Activated CD4-positive, CD25-positive, alpha-beta regulatory T cell (primary cell): ENCODE results near the gene OTUB1.

ENCODE experiments used
- DNase-seq, 4 experiments: peaks; one replicate each; lab custom pipeline; 2025; lab: John Stamatoyannopoulos, UW

The OTUB1 gene

GRCh38 chr11:64007160-64007628 is 21.0 kb downstream of the OTUB1 start:
- DNase-seq = no peak

DNA sequence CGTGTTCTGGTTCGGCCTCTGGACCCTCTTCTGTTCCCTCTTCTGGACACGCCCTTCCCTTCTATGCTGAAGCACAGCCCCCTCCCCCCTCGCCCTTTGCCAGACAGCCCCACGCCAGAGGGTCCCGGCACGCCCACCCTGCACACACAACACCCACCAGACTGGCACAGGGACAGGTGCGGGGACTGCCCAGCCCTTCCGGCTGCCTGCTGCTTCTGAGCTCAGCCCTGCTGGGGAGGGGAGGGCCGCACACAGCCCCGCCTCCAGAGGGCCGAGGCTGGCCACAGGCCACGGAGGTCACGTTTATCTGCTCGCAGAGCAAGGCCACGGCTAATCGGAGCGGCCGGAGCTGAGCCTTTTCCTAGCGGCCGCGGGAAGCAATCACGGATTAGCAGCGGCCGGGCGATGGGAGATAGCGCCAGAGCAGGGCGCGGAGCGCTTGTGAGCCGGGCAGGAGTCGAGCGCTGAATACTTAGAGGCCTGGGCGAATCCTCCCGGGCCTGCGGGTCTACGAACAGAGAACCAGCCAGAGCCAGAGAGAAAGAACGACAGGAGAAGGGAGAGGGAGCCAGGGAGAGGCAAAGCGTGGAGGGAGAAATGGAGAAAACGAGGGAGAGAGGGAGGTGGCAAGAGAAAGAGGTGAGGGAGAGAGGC is 21.5 kb downstream of the OTUB1 start:
- no peak for DNase-seq

DNA sequence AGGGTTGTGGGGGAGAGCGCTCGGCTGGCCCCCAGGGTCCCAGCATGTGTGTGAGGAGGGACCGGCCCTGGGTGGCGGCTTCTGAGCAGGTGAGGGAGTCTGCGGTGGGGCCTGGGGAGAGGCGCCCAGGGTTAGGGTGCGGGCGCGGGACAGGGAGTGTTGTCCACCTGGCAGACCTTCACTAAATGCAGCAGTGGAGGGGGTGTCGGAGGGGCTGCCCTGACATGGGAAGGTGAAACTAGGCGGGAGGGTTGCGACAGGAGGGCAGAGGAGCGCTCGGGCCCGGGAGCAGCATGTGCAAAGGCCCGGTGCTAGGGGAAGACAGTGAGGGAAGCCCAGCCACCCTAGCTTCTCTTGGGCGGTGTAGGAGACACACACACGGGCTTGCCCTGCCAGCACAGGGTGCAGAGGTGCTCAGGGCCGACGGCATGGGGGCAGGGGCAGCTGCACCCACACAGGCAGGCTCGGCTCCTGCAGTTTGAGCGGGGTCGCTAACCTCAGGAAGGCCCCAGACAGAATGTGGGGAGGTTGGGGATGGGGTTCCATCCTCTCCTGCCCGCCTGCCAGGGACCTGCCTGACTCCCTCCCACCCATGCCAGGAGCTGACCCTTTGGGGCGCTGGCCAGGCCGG is 22.2 kb downstream of the OTUB1 start:
- no peak for DNase-seq

DNA sequence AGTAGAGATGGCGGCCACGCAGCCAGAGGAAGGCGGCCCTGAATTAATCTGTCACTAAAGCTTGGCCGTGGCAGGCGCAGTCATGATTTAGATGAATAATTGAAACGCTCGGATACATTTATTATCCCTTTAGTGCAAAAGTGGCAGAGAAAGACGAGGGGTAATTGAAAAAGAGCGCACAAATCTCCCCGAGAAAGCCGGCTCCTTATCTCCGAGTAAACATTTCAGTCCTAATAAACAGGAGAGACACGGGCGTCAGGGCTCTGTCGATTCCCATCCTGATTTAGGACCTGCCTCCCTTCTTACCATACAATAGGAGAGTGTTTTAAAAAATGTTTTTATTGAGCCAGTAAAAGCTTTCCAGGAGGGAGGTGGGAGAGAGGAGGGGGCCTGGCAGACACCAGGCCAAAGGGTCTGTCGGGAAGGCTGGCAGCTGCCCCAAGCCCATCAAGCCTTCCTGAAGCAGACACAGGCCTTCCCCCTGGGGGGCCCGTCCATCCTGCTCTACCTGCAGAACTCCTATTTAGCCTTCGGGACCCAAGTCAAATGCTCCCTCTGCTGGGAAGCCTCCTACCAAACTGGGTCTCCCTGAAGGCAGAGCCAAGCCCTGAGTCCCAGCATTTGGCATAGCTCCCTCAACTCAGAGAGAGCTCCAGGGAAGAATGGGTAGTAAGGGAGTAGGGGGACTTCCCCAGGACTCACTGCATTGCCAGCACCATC is 22.8 kb downstream of the OTUB1 start:
- no peak for DNase-seq

DNA sequence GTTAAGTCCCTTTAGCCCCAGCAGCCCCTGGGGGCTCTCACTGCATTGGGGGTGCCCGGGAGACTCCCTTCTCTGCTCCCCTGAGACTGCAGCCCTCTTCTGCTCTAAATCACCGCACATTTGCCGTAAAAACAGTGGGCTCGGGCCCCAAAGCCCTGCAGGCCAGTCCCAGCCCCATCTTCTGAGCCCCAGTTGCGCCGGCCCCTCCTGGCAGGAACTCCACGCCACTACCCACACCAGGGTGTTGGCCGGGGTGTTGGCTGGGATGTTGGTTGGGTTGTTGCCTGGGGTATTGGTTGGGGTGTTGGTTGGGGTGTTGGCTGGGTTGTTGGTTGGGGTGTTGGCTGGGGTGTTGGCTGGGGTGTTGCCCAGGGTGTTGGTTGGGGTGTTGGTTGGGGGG is 23.5 kb downstream of the OTUB1 start:
- no peak for DNase-seq

DNA sequence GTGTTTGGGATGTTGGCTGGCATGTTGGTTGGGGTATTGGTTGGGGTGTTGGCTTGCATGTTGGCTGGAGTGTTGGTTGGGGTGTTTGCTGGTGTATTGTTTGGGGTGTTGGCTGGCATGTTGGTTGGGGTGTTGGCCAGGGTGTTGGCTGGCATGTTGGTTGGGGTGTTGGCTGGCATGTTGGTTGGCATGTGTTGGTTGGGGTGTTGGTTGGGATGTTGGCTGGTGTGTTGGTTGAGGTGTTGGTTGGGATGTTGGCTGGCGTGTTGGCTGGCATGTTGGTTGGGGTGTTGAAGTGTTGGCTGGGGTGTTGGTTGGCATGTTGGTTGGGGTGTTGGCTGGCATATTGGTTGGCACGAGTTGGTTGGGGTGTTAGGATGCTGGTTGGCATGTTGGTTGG is 24.5 kb downstream of the OTUB1 start:
- no peak for DNase-seq

- DNase-seq = no peak
Measured at GRCh38 chr11:64011371-64011770, 25.1 kb downstream of the OTUB1 start.

DNA sequence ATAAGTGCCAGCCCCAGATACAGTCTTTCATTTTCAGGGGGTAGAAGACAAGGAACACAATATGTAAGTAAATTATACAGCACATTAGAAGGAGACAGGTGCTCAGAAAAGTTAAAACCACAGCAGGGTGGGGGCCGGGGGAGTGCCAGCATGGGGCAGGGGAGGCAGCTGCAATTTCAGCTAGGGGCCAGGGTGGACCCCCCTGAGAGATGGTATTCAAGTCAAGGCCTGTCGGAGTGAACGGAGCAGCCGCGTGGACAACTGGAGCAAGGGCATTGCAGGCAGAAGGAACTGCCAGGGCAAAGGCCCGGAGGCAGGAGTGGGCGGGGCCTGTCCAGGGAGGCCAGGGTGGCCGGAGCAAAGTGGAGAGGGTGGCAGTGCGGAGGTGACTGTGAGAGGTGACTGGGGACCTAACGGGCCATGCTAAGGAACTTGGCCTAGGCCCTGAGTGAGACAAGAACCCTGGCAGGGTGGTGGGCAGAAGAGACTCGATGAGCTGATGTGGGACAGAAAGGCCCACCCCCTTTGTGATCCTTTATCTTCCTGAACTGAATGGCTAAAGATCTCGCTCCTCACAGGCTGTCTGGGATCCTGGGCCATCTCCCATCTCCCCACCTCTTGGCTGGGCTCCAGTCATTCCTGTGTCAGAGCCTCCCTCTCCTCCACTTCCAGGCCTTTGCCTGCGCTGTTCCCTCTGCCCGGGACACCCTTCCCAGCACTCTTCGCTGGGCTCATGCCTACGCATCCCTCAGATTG is 27.1 kb downstream of the OTUB1 start:
- no peak for DNase-seq

GRCh38 chr11:64014356-64014755 is 28.1 kb downstream of the OTUB1 start:
- DNase-seq = no peak

- no peak for DNase-seq
Measured at GRCh38 chr11:64015510-64015909, 29.3 kb downstream of the OTUB1 start.

- DNase-seq = no peak
Measured at GRCh38 chr11:64015935-64016845, 30.0 kb downstream of the OTUB1 start.

GRCh38 chr11:64017945-64018224 is 31.6 kb downstream of the OTUB1 start:
- no peak for DNase-seq

DNA sequence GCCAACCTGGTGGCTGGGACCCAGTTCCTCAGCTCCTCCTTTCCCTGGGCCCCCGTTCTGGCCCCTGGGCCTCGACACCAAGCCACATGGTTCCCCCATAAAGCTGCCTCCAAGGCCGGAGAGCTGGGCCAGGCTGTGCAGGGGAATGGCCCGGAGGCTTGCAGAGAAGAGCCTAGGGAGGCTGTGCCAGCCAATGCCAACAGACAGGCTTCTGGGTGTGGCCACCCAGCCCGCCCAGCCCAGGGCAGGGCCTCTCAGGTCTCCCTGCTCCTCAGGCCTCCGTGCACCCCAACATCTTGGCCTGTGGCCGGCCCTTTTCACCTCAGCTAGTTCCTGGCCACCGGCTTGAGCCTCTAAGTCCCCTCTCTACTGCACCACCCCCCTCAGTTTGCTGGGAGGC is 32.1 kb downstream of the OTUB1 start:
- DNase-seq = no peak

DNA sequence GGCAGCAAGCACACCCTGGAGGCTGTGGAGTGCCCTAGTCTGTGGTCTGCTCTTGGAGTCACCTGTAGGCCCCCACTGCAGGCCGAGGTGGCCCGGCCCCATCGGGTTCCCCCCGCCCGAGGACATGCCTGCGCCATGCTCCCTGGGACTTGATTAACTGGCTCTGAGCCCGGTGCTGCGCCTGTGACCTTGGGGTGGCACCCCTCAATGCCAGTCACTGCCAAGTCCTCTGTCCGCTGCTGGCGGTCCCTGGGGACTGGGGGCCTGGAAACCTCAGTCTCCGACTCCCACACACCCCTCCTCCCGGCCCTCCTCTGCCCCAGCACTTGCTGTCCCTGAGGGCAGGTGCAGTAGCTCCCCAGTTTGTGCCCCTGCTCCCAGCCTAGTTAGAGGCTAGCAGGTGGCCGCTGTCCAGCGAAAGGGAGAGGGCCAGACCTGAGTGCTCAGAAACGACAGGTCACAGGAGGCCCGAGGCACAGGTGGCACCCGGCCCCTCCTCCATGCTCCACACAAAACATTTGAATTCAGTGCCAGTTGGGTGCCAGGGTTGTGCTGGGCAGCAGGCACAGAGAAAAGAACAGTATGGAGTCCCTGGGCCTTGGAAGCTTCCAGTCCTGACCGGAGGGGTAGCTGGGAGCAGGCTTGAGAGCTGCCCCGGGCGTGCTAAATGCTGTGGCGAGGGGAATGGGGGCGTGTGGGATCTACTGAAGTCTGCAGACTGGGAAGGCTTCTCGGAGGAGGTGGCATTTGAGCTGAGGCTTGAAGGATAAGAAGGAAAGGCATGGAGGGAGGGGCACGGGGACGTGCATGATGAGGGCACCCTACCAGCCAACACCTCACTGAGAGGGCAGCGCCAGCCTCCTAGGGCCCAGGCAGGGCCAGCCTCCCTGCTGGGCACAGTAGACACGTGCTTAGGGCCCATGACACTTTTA is 33.1 kb downstream of the OTUB1 start:
- DNase-seq = no peak

GRCh38 chr11:64020976-64021756 is 34.9 kb downstream of the OTUB1 start:
- DNase-seq = no peak

- DNase-seq = no peak
Measured at GRCh38 chr11:64021757-64022093, 35.5 kb downstream of the OTUB1 start.

GRCh38 chr11:64022125-64022784 is 36.0 kb downstream of the OTUB1 start:
- DNase-seq = no peak

DNA sequence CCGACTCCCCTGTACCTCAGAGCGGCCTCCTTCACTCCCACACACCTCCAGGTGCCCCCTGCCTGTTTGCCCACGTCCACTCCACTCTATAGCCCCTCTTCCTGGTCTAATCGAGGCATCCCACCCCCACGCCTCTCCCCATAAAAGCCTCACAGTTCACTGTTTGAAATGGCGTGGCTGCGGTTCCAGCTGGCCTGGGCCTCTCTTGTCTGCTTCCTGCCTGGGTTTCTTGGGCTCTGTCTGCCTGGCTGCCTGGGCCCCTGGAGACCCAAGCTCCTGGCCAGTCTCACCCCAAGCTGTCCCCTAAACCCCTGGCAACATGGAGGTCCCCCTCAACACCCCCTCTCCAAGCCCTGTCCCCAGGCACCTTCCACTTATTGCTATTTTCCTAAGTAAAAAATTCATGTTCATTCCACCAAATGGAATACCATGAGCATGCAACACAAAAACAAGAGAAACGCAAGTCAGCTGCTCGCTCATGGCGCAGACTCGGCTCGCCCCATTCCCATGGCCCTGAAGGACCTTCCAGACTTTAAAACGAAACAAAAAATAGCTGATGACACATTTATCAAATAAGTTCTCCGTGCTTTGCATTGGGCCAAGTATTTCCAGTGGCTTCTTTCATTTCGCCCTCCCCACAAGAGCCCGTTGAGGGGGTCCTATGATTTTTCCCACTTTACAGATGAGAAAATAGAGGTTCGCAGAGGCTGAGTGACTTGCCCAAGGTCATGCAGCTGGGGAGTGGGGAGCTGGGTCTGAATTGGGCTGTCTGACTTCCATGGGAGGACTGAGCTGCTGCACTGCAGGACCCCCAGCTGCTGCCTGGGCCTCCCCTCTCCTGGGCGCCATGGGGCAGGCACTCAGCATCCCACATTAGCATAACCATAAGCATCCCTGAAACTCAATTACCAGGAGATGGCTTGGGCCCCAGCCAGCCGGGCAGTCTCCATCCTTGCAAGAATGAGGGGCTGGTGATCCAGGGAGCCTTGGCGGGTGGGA is 37.8 kb downstream of the OTUB1 start:
- DNase-seq = no peak
